Esophagus muscularis mucosa (tissue), 4 donors: ENCODE measurements around the gene CREB3L4. TPM values are rescaled to one million over a fixed set of nuclear protein-coding genes. Genes with fewer than 3 reads are reported as not detected.

ENCODE experiments used
- DNase-seq: peaks from one replicate; pipeline ENCODE4 v3.0.0-alpha.2; 2017; ENCODE audit errors: extremely low spot score
- H3K27ac ChIP-seq, 4 donors: fragments of 200-600 bp; sonication (generic); replicated peaks in 1 of 4; 1 replicate in 3 of 4; 2 replicates in 1 of 4; pipeline ENCODE4 v1.5.1; 2016 to 2019; ENCODE audit warnings: mild to moderate bottlenecking in 1 of 4
- H3K27me3 ChIP-seq, 4 donors: fragments of 200-600 bp; sonication (generic); one replicate each; pipeline versions ENCODE4 v1.5.1 to v1.6.0; 2016 to 2019
- H3K36me3 ChIP-seq, 4 donors: fragments of 200-600 bp; sonication (generic); one replicate each; pipeline ENCODE4 v1.5.1; 2016 to 2019
- H3K4me1 ChIP-seq, 4 donors: fragments of 200-600 bp; sonication (generic); one replicate each; pipeline ENCODE4 v1.5.1; 2016 to 2019
- H3K4me3 ChIP-seq, 4 donors: fragments of 200-600 bp; sonication (generic); 1 replicate in 2 of 4; 2 replicates in 2 of 4; pipeline ENCODE4 v1.5.1; 2016 to 2019; ENCODE audit warnings: mild to moderate bottlenecking in 4 of 4, moderate library complexity in 1 of 4
- H3K9me3 ChIP-seq, 4 donors: fragments of 200-600 bp; sonication (generic); 1 replicate in 3 of 4; 2 replicates in 1 of 4; pipeline ENCODE4 v1.5.1; 2016 to 2019
- CTCF ChIP-seq, 3 experiments: fragments of 200-600 bp in 2 of 3; fragments of 450-650 bp in 1 of 3; sonication (generic) in 2 of 3; IDR thresholded peaks; one replicate each; pipeline ENCODE4 v1.5.1; 2017 to 2019; ENCODE audit warnings: antibody characterized with exemption in 3 of 3, mild to moderate bottlenecking in 2 of 3, moderate library complexity in 1 of 3
- EP300 ChIP-seq: sonication (generic); formaldehyde crosslinking; IDR thresholded peaks from one replicate; pipeline ENCODE4 v1.6.1; 2017; ENCODE audit warnings: antibody characterized with exemption
- POLR2A ChIP-seq: fragments of 450-650 bp; IDR thresholded peaks from one replicate; pipeline ENCODE4 v1.6.1; 2017; ENCODE audit warnings: antibody characterized with exemption, moderate library complexity, mild to moderate bottlenecking, low read depth
- POLR2AphosphoS5 ChIP-seq, 2 donors: sonication (generic); formaldehyde crosslinking; IDR thresholded peaks; one replicate each; pipeline ENCODE4 v1.6.1; 2017; ENCODE audit warnings: antibody characterized with exemption in 2 of 2
- WGBS: methylation state at CpG from one replicate; pipeline ENCODE4 v1.1.5; 2018; 5-methylcytosine and 5-hydroxymethylcytosine counted together
- intact Hi-C: fragments of 100-400 bp; cut with DNase I; formaldehyde crosslinking; loops from one replicate; pipeline ENCODE4 v1.15.1; 2023
- small RNA-seq, 3 donors: library from RNA; depleted of rRNA; stranded (forward); fragments of <200 nt; gene quantifications; one replicate each; pipeline ENCODE3, GENCODE V24; 2016
- total RNA-seq, 4 donors: library from RNA; depleted of rRNA; stranded (reverse); fragments of >200 nt; gene quantifications; one replicate each; pipeline versions ENCODE4 v1.1.0 to v1.2.1, GENCODE V29; 2016

CREB3L4 gene
- total RNA-seq, 4 donors from 2014 or later = 2.9 to 7.6 (median 6.8) TPM

- no peaks in the 10 kb centered on the region for H3K27me3 ChIP-seq
- no peak overlapping the region for H3K4me3 ChIP-seq
- H3K4me1 ChIP-seq = no peaks in the 10 kb centered on the region
- 74% methylated on average over 4 of the region's 4 CpGs for WGBS
- no peaks in the 10 kb centered on the region for H3K9me3 ChIP-seq
- DNase-seq = no peak
- no peak for TF ChIP-seq POLR2AphosphoS5 (IDR thresholded peaks at IDR 0.05)
- no peak for TF ChIP-seq EP300
- TF ChIP-seq CTCF (IDR thresholded peaks at IDR 0.05) = no peak
- no peak for TF ChIP-seq POLR2A
- H3K36me3 ChIP-seq = no peaks in the 10 kb centered on the region
- H3K27ac ChIP-seq = no peak overlapping the region
- intact Hi-C loops = no loop called here
Observed at GRCh38 chr1:154019269-154019668, 51.6 kb downstream of the CREB3L4 start.

GRCh38 chr1:154019940-154020339 lies 52.2 kb downstream of the CREB3L4 start:
- 86% methylated on average over 1 of the region's 1 CpG for WGBS
- H3K27ac ChIP-seq = no peak overlapping the region
- no peaks in the 10 kb centered on the region for H3K36me3 ChIP-seq
- H3K9me3 ChIP-seq = no peaks in the 10 kb centered on the region
- intact Hi-C loops = no loop called here
- no peak for DNase-seq
- TF ChIP-seq POLR2A = no peak
- TF ChIP-seq EP300 = no peak
- TF ChIP-seq CTCF (IDR thresholded peaks at IDR 0.05) = no peak
- no peak for TF ChIP-seq POLR2AphosphoS5 (IDR thresholded peaks at IDR 0.05)
- H3K27me3 ChIP-seq = no peaks in the 10 kb centered on the region
- H3K4me3 ChIP-seq = no peak overlapping the region
- H3K4me1 ChIP-seq = no peaks in the 10 kb centered on the region

Small RNA genes within 50 kb of the gene (small RNA-seq; reads per million reads assigned to genes)
- gene MIR6737 = 0 to 0.17 (median 0) reads per million in 3 donors

Other genes starting within 250 kb of the CREB3L4 start
- 10 to 100 TPM; 32.3 to 45.5 (median 38.9) TPM for gene INTS3, start 239.9 kb upstream of the CREB3L4 start, total RNA-seq
- 10 to 100 TPM; 12.9 to 29.5 (median 19.9) TPM for gene SLC27A3, start 192.5 kb upstream of the CREB3L4 start, total RNA-seq
- 10 to 100 TPM; 21.9 to 30.5 (median 26.4) TPM for gene GATAD2B, start 44.9 kb upstream of the CREB3L4 start, total RNA-seq
- gene DENND4B, start 21.2 kb upstream of the CREB3L4 start, total RNA-seq = 10 to 100 TPM; 19.2 to 30.4 (median 26.2) TPM
- gene CRTC2, start 9.3 kb upstream of the CREB3L4 start, total RNA-seq = 10 to 100 TPM; 12.5 to 20.4 (median 17.6) TPM
- gene SLC39A1, start 4.4 kb upstream of the CREB3L4 start, total RNA-seq = 100 to 1,000 TPM in 3 of 4 donors, 10 to 100 TPM in 1; 74.3 to 114 (median 104) TPM
- 100 to 1,000 TPM; 175 to 238 (median 216) TPM for gene JTB, start 9.8 kb downstream of the CREB3L4 start, total RNA-seq
- 10 to 100 TPM; 41.1 to 56.3 (median 46.6) TPM for gene RAB13, start 18.4 kb downstream of the CREB3L4 start, total RNA-seq
- gene RPS27, start 22.9 kb downstream of the CREB3L4 start, total RNA-seq = 1,000 to 10,000 TPM; 1,242 to 3,317 (median 2,693) TPM
- not detected for gene NUP210L, start 187.2 kb downstream of the CREB3L4 start, total RNA-seq
- 100 to 1,000 TPM in 3 of 4 donors, 10 to 100 TPM in 1; 75.6 to 205 (median 131) TPM for gene TPM3, start 224.2 kb downstream of the CREB3L4 start, total RNA-seq
- not detected for gene CFAP141, start 238.4 kb downstream of the CREB3L4 start, total RNA-seq